HEK293 (cell line): ENCODE measurements around the gene TTC27.

Source experiments
- CTCF ChIA-PET: fragments of 350-600 bp; formaldehyde crosslinking; extraction: SDS; loops from one replicate; lab custom pipeline; 2021; ENCODE audit warnings: antibody characterized with exemption; lab: Yijun Ruan, JAX
- POLR2A ChIA-PET: fragments of 300-600 bp; formaldehyde crosslinking; extraction: SDS; loops from one replicate; lab custom pipeline; 2020; ENCODE audit warnings: antibody characterized with exemption, inconsistent platforms; lab: Yijun Ruan, JAX
- H3K27ac ChIP-seq: fragments of 200-500 bp; sonication (Bioruptor generic); 2 replicates; pipeline ENCODE4 v1.5.1; 2014; ENCODE audit warnings: low read depth, low read length, control low read depth, inconsistent platforms; ENCODE audit errors: extremely low read depth
- H3K36me3 ChIP-seq, 2 experiments: fragments of 200-500 bp in 1 of 2; sonication (Bioruptor generic) in 1 of 2; 1 replicate in 1 of 2; 2 replicates in 1 of 2; pipeline ENCODE4 v1.5.1; 2014 to 2017; ENCODE audit warnings: inconsistent platforms in 2 of 2, low read length in 2 of 2; ENCODE audit not compliant: control insufficient read depth in 2 of 2, insufficient read depth in 1 of 2
- H3K4me1 ChIP-seq: fragments of 200-500 bp; sonication (Bioruptor generic); 2 replicates; pipeline ENCODE4 v1.5.1; 2014; ENCODE audit warnings: mild to moderate bottlenecking, low read length, inconsistent platforms; ENCODE audit not compliant: control insufficient read depth, insufficient read depth
- H3K4me3 ChIP-seq: 2 replicates; pipeline ENCODE4 v1.5.1; 2011; ENCODE audit warnings: low read depth, mild to moderate bottlenecking, control low read depth, low read length, moderate library complexity
- H3K9me3 ChIP-seq: fragments of 200-500 bp; sonication (Bioruptor generic); 2 replicates; pipeline ENCODE4 v1.5.1; 2014; ENCODE audit warnings: low read depth, low read length, inconsistent platforms; ENCODE audit not compliant: control insufficient read depth, insufficient read depth
- AEBP2 ChIP-seq: fragments of 450-650 bp; formaldehyde crosslinking; IDR thresholded peaks from 2 replicates; pipeline ENCODE4 v1.5.1; 2016; ENCODE audit warnings: missing biosample characterization, missing genetic modification characterization, borderline replicate concordance
- BCL11A ChIP-seq: fragments of 450-650 bp; formaldehyde crosslinking; IDR thresholded peaks from 2 replicates; pipeline ENCODE4 v1.5.1; 2016; ENCODE audit warnings: low read depth, missing biosample characterization, missing genetic modification characterization
- INSM2 ChIP-seq: fragments of 450-650 bp; formaldehyde crosslinking; IDR thresholded peaks from 2 replicates; pipeline ENCODE4 v1.5.1; 2016; ENCODE audit warnings: missing biosample characterization, missing genetic modification characterization
- PATZ1 ChIP-seq: fragments of 450-650 bp; formaldehyde crosslinking; IDR thresholded peaks from 2 replicates; pipeline ENCODE4 v1.5.1; 2016; ENCODE audit warnings: missing biosample characterization, missing genetic modification characterization
- SALL2 ChIP-seq: fragments of 450-650 bp; formaldehyde crosslinking; IDR thresholded peaks from 2 replicates; pipeline ENCODE4 v1.5.0; 2017; ENCODE audit warnings: missing biosample characterization, mild to moderate bottlenecking, missing genetic modification characterization, borderline replicate concordance
- SETDB1 ChIP-seq: IDR thresholded peaks from one replicate; pipeline ENCODE4 v1.6.1; 2017; ENCODE audit warnings: mild to moderate bottlenecking, low read length, moderate library complexity, mixed read lengths; ENCODE audit not compliant: insufficient read length
- ZBTB48 ChIP-seq: fragments of 450-650 bp; formaldehyde crosslinking; IDR thresholded peaks from 2 replicates; pipeline ENCODE4 v1.5.1; 2016; ENCODE audit warnings: missing biosample characterization, missing genetic modification characterization
- ZEB2 ChIP-seq: fragments of 450-650 bp; formaldehyde crosslinking; IDR thresholded peaks from 2 replicates; pipeline ENCODE4 v1.5.1; 2016; ENCODE audit warnings: missing biosample characterization, missing genetic modification characterization
- ZFHX2 ChIP-seq: fragments of 450-650 bp; formaldehyde crosslinking; conservative IDR thresholded peaks from 2 replicates; pipeline ENCODE4 v1.5.1; 2016; ENCODE audit warnings: missing biosample characterization, missing genetic modification characterization
- ZNF10 ChIP-seq: fragments of 450-650 bp; formaldehyde crosslinking; IDR thresholded peaks from 2 replicates; pipeline ENCODE4 v1.5.1; 2017; ENCODE audit warnings: missing biosample characterization, missing genetic modification characterization
- ZNF121 ChIP-seq: fragments of 450-650 bp; formaldehyde crosslinking; IDR thresholded peaks from 2 replicates; pipeline ENCODE4 v1.5.1; 2016; ENCODE audit warnings: missing biosample characterization, missing genetic modification characterization
- ZNF132 ChIP-seq: fragments of 450-650 bp; formaldehyde crosslinking; IDR thresholded peaks from 2 replicates; pipeline ENCODE4 v1.5.1; 2017; ENCODE audit warnings: missing biosample characterization, missing genetic modification characterization, borderline replicate concordance
- ZNF155 ChIP-seq: fragments of 450-650 bp; formaldehyde crosslinking; IDR thresholded peaks from 2 replicates; pipeline ENCODE4 v1.5.1; 2016; ENCODE audit warnings: missing biosample characterization, missing genetic modification characterization
- ZNF280D ChIP-seq: fragments of 450-650 bp; formaldehyde crosslinking; IDR thresholded peaks from 2 replicates; pipeline ENCODE4 v1.5.1; 2016; ENCODE audit warnings: missing biosample characterization, missing genetic modification characterization
- ZNF335 ChIP-seq: fragments of 450-650 bp; formaldehyde crosslinking; conservative IDR thresholded peaks from 2 replicates; pipeline ENCODE4 v1.5.1; 2016; ENCODE audit warnings: missing biosample characterization, missing genetic modification characterization
- ZNF391 ChIP-seq: fragments of 450-650 bp; formaldehyde crosslinking; IDR thresholded peaks from 2 replicates; pipeline ENCODE4 v1.5.1; 2016; ENCODE audit warnings: low read depth, missing biosample characterization, missing genetic modification characterization, borderline replicate concordance
- ZNF549 ChIP-seq: fragments of 450-650 bp; IDR thresholded peaks from 2 replicates; pipeline ENCODE4 v1.5.1; 2018; ENCODE audit warnings: missing biosample characterization, missing genetic modification characterization, mild to moderate bottlenecking, inconsistent platforms, moderate library complexity
- ZNF629 ChIP-seq: fragments of 450-650 bp; formaldehyde crosslinking; IDR thresholded peaks from 2 replicates; pipeline ENCODE4 v1.5.1; 2017; ENCODE audit warnings: missing biosample characterization, missing genetic modification characterization
- ZNF664 ChIP-seq: fragments of 450-650 bp; formaldehyde crosslinking; IDR thresholded peaks from 2 replicates; pipeline ENCODE4 v1.5.1; 2016; ENCODE audit warnings: missing biosample characterization, missing genetic modification characterization
- ZSCAN16 ChIP-seq: fragments of 450-650 bp; formaldehyde crosslinking; IDR thresholded peaks from 2 replicates; pipeline ENCODE4 v1.5.1; 2016; ENCODE audit warnings: missing biosample characterization, missing genetic modification characterization

TTC27 gene

GRCh38 chr2:32738939-32739338, 111.1 kb downstream of the TTC27 start:
- Histone ChIP-seq H3K4me1 (no peaks in the 10 kb centered on the region), H3K9me3 (no peaks in the 10 kb centered on the region), H3K27ac (no peak overlapping the region), H3K36me3 (no peaks in the 10 kb centered on the region), H3K4me3 (no peak overlapping the region)
- ChIA-PET POLR2A (no interaction called here), CTCF (no interaction called here)
- TF ChIP-seq ZNF10 (tag by site-specific recombination) (no peak), ZNF132 (tag by site-specific recombination) (no peak), ZNF280D (tag by site-specific recombination) (no peak), SALL2 (no peak), ZNF549 (tag by site-specific recombination) (no peak), ZEB2 (tag by site-specific recombination) (no peak), ZNF121 (no peak), ZNF664 (tag by site-specific recombination) (no peak), ZFHX2 (tag by site-specific recombination) (no peak), SETDB1 (no peak), INSM2 (tag by site-specific recombination) (no peak), ZNF629 (tag by site-specific recombination) (no peak), PATZ1 (no peak), ZNF155 (tag by site-specific recombination) (no peak), ZSCAN16 (tag by site-specific recombination) (no peak), ZBTB48 (tag by site-specific recombination) (no peak), ZNF335 (tag by site-specific recombination) (no peak), BCL11A (no peak), ZNF391 (tag by site-specific recombination) (no peak), AEBP2 (tag by site-specific recombination) (no peak)
